ENCODE data around the gene ASIC1.

DNA sequence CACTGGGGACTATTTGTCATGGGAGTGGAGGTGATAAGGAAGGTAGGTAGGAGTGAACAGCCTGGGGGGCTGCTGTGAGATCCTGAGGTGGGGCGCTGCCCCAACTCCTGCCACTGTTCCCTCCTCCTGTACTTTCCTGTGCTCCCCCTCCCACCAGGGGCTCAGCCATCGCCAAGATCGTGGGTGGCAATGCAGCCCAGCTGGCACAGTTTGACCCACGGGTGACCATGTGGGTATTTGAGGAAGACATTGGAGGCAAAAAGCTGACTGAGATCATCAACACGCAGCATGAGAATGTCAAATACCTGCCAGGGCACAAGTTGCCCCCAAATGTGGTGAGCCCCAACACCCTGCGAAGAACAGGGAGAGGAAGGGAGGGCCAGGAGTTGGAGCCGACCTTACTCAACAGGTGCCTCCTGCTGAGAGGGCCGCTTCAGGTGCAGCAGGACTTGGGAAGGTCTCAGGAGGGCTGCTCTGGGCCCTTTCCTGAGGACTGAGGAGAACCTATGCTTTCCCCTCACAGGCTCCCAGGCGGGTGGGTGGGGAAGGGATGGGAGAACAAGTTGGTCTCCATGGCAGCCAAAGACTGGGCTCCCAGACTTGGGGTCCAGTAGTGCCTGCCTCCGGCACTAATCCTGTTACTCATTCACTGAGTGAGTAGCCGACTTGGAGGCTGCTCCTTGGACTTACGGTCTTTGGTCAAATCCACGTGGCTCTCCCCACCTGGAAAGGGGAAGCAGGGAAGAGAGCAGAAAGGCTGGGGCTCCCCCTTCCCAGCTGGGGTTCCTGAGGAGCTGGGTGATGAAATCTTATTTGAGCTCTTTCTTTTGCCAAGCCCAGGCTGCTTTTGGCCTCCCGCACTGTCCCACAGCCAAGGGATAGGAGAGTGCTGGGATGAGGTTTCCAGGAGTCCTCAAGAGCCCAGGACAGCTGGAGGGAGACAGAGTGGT lies 47.3 kb downstream of the ASIC1 start:
- no peak for TF ChIP-seq CTCF (IDR thresholded peaks at IDR 0.05; ENCODE audit: insufficient read depth, low read length, poor library complexity, severe bottlenecking)
- TF ChIP-seq EZH2phosphoT487 (conservative IDR thresholded peaks at IDR 0.05; ENCODE audit: low read length), result no peak

All from SU-DHL-6 (cell line).